DMS153 treated with DMSO at 0.1 percent for 48 hours (cell line): ENCODE results near the gene CPNE5.

ENCODE experiments used
- DNase-seq: peaks from one replicate; lab custom pipeline; 2025; ENCODE audit not compliant: unreplicated experiment; lab: John Stamatoyannopoulos, UW

Gene CPNE5

GRCh38 chr6:36838896-36839748, at the start of gene CPNE5:
Gene CPNE5, minus strand, starts transcription at chr6:36839444. Its CDS starts 67 bp downstream, at chr6:36839377.
- no peak for DNase-seq

GRCh38 chr6:36888115-36888643, 48.9 kb upstream of the CPNE5 start:
- no peak for DNase-seq

- no peak for DNase-seq
Measured at GRCh38 chr6:36886950-36887618, 47.8 kb upstream of the CPNE5 start.

- peak; percentile 53 for DNase-seq
Measured at GRCh38 chr6:36885461-36886401, 46.5 kb upstream of the CPNE5 start, which contains the start of gene C6orf89. Gene C6orf89, plus strand, starts transcription at chr6:36885952. Its CDS starts 13,493 bp downstream, at chr6:36899445.

- DNase-seq = no peak
Measured at GRCh38 chr6:36884610-36885009, 45.4 kb upstream of the CPNE5 start.

DNA sequence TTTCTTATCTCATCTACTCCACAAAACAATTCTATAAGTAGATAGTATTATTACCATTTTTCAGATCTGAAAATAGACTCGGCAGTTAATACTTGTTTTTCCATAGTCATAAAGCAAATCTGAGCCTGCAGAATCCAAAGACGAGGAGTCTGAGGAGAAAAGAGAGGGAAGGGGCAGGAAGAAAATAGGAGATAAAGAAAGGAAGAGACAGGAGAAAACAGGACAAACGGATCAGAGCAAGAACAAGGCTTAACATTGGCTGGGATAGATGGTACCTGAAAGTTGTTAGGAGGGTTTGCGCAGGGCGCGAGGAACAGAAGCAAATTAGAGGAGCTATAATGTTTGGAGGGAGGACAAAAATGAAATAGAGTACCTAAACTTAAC, 36.0 kb upstream of the CPNE5 start:
- no peak for DNase-seq

- peak; percentile 64 for DNase-seq
Measured at GRCh38 chr6:36874443-36875249, 35.4 kb upstream of the CPNE5 start, which contains the start of gene PPIL1. Gene PPIL1, minus strand, starts transcription at chr6:36874803. Its CDS starts 31 bp downstream, at chr6:36874772.

GRCh38 chr6:36873612-36874442, 34.6 kb upstream of the CPNE5 start:
- no peak for DNase-seq

DNA sequence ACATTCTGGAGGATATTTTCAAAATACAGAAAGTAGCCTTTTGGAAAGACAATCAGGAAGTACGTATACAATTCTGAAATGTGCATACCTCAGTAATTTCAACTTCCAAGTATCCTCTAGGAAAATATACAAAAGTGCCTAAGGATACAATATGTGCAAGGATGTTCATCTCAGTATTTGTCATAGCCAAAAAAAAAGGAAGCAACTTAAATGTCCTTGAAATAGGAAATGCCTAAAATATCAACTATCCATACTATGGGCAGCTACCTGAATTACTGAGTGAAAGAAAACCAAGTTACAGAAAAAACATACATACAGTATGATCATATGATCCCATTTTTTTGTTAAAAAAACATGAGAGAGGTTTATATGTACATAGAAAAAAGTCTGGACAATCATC, 33.9 kb upstream of the CPNE5 start:
- DNase-seq = no peak

- DNase-seq = no peak
Measured at GRCh38 chr6:36871686-36872085, 32.4 kb upstream of the CPNE5 start.

GRCh38 chr6:36867471-36868224, 28.4 kb upstream of the CPNE5 start:
- DNase-seq = no peak

GRCh38 chr6:36865835-36866234, 26.6 kb upstream of the CPNE5 start:
- DNase-seq = no peak

DNA sequence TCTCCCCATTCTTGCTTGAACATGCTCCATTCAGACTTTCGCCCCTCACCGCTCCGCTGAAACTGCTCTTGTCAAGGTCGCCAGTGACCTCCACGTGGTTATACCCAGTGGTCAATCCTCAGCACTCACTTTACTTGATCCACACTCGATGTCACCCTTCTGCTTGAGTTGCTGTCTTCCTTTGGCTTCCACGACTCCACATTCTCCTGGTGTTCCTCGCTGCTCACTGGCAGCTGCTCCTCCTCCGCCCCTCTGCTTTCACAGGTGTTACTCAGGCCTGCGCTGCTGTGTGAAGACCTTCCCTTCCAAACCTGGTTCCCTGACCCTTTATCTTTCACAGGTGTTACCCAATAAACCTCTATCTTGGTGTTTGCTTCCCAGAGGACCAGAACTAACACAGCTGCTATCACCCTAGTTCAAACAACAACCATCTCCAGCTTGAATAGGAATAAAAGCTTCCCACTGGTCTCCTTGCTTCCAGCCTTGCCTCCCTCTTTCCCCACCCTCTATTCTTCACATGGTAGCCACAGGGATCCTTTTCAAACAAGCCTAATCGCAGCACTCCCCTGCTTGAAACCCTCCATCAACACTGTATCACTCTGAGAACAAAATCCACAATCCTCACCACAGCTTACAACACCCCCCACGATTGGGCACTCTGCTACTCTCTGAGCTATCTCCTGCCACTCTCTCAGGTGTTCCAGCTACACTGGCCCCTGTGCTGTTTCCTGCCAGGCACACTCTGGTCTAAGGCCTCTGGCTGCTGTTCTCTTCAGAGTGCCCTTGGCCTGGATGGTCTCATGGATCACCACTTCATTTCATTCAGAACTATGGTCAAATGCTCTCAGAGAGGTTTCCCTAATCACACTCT, 24.7 kb upstream of the CPNE5 start:
- DNase-seq = no peak

GRCh38 chr6:36862848-36863382, 23.7 kb upstream of the CPNE5 start:
- no peak for DNase-seq

DNA sequence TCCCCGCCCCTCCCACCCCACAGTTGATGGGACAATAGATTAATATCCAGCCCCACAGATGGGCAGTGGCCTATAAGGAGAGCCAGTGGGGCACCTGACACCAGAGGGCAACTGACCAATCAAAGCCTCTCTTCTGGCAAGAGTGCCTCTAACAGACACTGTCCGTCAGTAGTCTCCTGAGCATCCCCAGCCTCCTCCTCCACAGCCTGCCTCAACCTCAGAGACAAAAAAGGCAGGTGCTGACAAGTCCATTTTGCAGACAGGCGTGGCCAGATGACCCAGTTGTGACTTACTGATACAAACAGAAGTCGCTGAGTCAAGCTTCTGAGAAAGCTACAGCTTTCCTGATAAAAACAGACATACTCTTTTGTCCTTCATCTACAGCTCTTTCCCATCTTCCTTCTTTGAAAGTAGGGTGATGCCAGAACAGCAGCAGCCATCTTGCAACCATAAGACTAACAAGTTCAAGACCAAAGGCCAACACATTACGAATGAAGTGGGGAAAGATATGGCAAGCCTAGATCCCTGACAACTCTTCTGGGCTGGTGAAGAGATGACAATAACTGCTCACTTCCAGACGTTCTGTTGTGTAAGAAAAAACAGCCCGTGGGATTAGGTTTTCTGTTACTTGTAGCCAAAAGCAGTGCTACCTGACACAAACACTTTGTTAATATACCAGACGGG, 23.1 kb upstream of the CPNE5 start:
- DNase-seq = no peak

GRCh38 chr6:36860126-36860525, 20.9 kb upstream of the CPNE5 start:
- DNase-seq = no peak
